GM23248 (cell line): ENCODE data around the gene CRISPLD2.

Experiments
- EZH2 ChIP-seq: fragments of 200-600 bp; sonication (generic); IDR thresholded peaks from 2 replicates; pipeline ENCODE4 v1.6.1; 2018; ENCODE audit warnings: antibody characterized with exemption, mild to moderate bottlenecking; ENCODE audit not compliant: insufficient read depth, poor library complexity, severe bottlenecking
- EZH2phosphoT487 ChIP-seq: fragments of 200-600 bp; sonication (generic); IDR thresholded peaks from 2 replicates; pipeline ENCODE4 v1.6.1; 2018; ENCODE audit warnings: antibody characterized with exemption, moderate library complexity, mild to moderate bottlenecking, low read depth; ENCODE audit not compliant: insufficient read depth

DNA sequence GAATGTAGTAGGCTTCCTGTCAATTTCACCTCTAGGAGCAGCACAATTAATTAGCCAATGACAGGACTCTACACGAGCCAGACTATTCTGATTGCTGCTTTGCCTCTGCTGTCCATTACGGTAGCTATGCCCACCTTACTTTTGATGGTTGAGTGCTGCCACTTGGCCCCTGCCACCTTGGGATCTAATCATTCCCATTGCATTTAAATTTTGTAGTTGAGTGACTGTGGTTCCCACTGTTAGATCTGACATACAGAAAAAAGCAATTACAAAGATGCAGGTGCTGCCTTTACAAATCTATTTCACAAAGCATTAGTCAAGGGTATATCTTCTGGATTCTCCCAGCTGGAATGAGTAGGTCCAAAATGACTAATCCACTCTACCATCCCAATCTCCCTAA is 39.9 kb downstream of the CRISPLD2 start:
- TF ChIP-seq EZH2 (no peak), EZH2phosphoT487 (no peak)
